ENCODE data around the gene RXFP3.

Gene RXFP3

GRCh38 chr5:33981408-33982162, 45.4 kb downstream of the RXFP3 start:
- no peak for DNase-seq

- no peak for DNase-seq
Observed at GRCh38 chr5:33984178-33984577, 48.0 kb downstream of the RXFP3 start.

- DNase-seq = no peak
Observed at GRCh38 chr5:33984671-33985124, 48.5 kb downstream of the RXFP3 start, which contains the start of gene SLC45A2. Gene SLC45A2 (minus strand): TSS chr5:33984693. CDS start chr5:33984583, 110 bp downstream.

- DNase-seq = no peak
Observed at GRCh38 chr5:33985447-33985846, 49.3 kb downstream of the RXFP3 start.
